Measurements from ENCODE around the gene AKAP13.
"Not testable (repeated sequence)": the region's sequence is repeated elsewhere in the genome, so short reads cannot be mapped to it uniquely, and the experiment has no call there.

Gene AKAP13

DNA sequence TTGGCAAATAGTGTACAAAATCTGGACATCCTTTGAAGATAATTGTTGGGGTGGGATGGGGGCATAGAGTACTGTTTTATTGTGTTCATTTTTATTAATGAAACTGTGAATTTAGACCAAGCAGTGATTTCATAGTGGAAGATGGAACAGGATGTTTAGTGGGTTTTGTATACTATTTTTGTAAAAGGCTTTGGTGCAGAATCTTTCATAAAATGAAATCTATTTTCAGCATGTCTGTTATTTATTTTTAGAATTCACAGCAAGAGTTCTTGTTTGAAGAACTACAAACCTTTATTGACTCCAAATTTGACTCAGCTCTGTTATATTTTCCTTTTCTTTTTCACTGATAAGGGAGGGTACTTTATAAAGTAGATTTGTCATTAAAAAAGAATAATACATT is 145.4 kb downstream of the AKAP13 start:
- ChIA-PET POLR2A (interaction anchor here (0.7 kb wide), 1 partner anchor 141 kb away, joined by 4 read pairs; no protein-coding TSS in a partner anchor), CTCF (interaction anchor here (0.5 kb wide), 1 partner anchor 22 kb away, joined by 3 read pairs; no protein-coding TSS in a partner anchor)
- TF ChIP-seq FOXA1 (IDR thresholded peaks at IDR 0.05) (no peak), CTBP1 (IDR thresholded peaks at IDR 0.05; ENCODE audit: borderline replicate concordance) (no peak), L3MBTL2 (conservative IDR thresholded peaks at IDR 0.05) (no peak), ZNF384 (IDR thresholded peaks at IDR 0.05) (no peak), TARDBP (IDR thresholded peaks at IDR 0.05) (no peak), FOXK2 (IDR thresholded peaks at IDR 0.05) (no peak), NFRKB (IDR thresholded peaks at IDR 0.05) (no peak), SP1 (IDR thresholded peaks at IDR 0.05) (no peak), LEF1 (IDR thresholded peaks at IDR 0.05; ENCODE audit: borderline replicate concordance) (no peak), FOXM1 (IDR thresholded peaks at IDR 0.05; ENCODE audit: borderline replicate concordance) (no peak)
- no peak for DNase-seq (ENCODE audit: extremely low spot score)

- ChIA-PET POLR2A (no interaction called here), CTCF (interaction anchor here (0.9 kb wide), 1 partner anchor 14 kb away, joined by 3 read pairs; no protein-coding TSS in a partner anchor)
- no peak for DNase-seq (ENCODE audit: extremely low spot score)
- no peak for TF ChIP-seq SP1 (IDR thresholded peaks at IDR 0.05)
- TF ChIP-seq SUZ12 (IDR thresholded peaks at IDR 0.05): no peak
- TF ChIP-seq BHLHE40 (IDR thresholded peaks at IDR 0.05; ENCODE audit: borderline replicate concordance): no peak
- TF ChIP-seq, protein P1, sequence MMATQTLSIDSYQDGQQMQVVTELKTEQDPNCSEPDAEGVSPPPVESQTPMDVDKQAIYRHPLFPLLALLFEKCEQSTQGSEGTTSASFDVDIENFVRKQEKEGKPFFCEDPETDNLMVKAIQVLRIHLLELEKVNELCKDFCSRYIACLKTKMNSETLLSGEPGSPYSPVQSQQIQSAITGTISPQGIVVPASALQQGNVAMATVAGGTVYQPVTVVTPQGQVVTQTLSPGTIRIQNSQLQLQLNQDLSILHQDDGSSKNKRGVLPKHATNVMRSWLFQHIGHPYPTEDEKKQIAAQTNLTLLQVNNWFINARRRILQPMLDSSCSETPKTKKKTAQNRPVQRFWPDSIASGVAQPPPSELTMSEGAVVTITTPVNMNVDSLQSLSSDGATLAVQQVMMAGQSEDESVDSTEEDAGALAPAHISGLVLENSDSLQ (IDR thresholded peaks at IDR 0.05): no peak
- no peak for TF ChIP-seq TARDBP (IDR thresholded peaks at IDR 0.05)
- no peak for TF ChIP-seq L3MBTL2 (conservative IDR thresholded peaks at IDR 0.05)
- TF ChIP-seq CTBP1 (IDR thresholded peaks at IDR 0.05; ENCODE audit: borderline replicate concordance): no peak
- no peak for TF ChIP-seq FOXK2 (IDR thresholded peaks at IDR 0.05)
- TF ChIP-seq LEF1 (IDR thresholded peaks at IDR 0.05; ENCODE audit: borderline replicate concordance): no peak
- no peak for TF ChIP-seq HDGF (IDR thresholded peaks at IDR 0.05; ENCODE audit: borderline replicate concordance)
These were observed 147.5 kb downstream of the AKAP13 start for GRCh38 chr15:85527895-85528294.

DNA sequence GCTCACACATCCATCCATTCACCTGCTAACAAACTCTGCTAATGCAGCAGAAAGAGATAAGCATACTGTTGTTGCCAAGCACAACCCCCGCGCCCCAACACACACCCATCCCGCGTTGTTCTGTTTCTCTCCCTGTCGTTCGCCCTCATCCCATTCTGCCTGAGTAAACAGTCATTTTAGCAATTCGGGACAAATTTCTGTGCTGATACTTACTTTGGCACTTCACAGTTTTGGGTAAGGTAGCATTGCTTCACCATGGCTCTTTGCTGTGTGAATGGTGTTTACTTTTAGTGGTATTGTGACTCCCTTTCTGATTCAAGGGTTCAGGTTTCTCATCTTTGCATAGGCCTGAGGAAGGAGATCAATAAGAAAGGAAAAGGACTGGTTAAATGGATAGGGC is 149.7 kb downstream of the AKAP13 start:
- CTCF ChIA-PET: interaction anchor here (0.6 kb wide), 1 partner anchor 234 kb away, joined by 6 read pairs; no protein-coding TSS in a partner anchor
- no peak for DNase-seq (ENCODE audit: extremely low spot score)
- POLR2A ChIA-PET: no interaction called here
- TF ChIP-seq L3MBTL2 (conservative IDR thresholded peaks at IDR 0.05) (no peak), HDGF (IDR thresholded peaks at IDR 0.05; ENCODE audit: borderline replicate concordance) (no peak), ARNT (IDR thresholded peaks at IDR 0.05) (no peak), FOXM1 (IDR thresholded peaks at IDR 0.05; ENCODE audit: borderline replicate concordance) (no peak), ELF4 (IDR thresholded peaks at IDR 0.05) (no peak), CTBP1 (IDR thresholded peaks at IDR 0.05; ENCODE audit: borderline replicate concordance) (no peak), ZNF384 (IDR thresholded peaks at IDR 0.05) (no peak), SUZ12 (IDR thresholded peaks at IDR 0.05) (no peak), TARDBP (IDR thresholded peaks at IDR 0.05) (no peak)
- TF ChIP-seq, protein P1 (IDR thresholded peaks at IDR 0.05): no peak

DNA sequence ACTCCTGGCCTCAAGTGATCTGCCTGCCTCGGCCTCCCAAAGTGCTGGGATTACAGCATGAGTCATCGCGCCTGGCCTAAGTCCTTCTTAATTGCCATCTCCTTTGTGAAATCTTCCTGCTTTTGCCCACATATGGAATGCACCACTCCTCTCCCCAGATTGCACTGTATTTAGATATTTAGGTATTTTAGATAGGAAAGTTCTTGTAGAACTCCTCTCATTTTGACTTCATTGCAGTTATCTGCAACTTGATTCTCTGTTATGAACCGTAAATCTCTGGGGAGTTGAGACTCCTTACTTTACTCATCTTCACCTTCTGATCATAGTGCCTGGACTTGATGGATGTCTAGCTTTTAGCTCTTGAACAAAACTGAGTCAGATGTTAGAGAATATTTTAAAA is 150.7 kb downstream of the AKAP13 start:
- TF ChIP-seq LEF1 (IDR thresholded peaks at IDR 0.05; ENCODE audit: borderline replicate concordance) (no peak), NFRKB (IDR thresholded peaks at IDR 0.05) (no peak), HDGF (IDR thresholded peaks at IDR 0.05; ENCODE audit: borderline replicate concordance) (no peak), BHLHE40 (IDR thresholded peaks at IDR 0.05; ENCODE audit: borderline replicate concordance) (no peak), TARDBP (IDR thresholded peaks at IDR 0.05) (no peak), FOXA1 (IDR thresholded peaks at IDR 0.05) (no peak), SUZ12 (IDR thresholded peaks at IDR 0.05) (no peak), ZNF384 (IDR thresholded peaks at IDR 0.05) (no peak), ARNT (IDR thresholded peaks at IDR 0.05) (no peak), FOXM1 (IDR thresholded peaks at IDR 0.05; ENCODE audit: borderline replicate concordance) (no peak), SP1 (IDR thresholded peaks at IDR 0.05) (no peak), CTBP1 (IDR thresholded peaks at IDR 0.05; ENCODE audit: borderline replicate concordance) (no peak), FOXK2 (IDR thresholded peaks at IDR 0.05) (no peak)
- ChIA-PET CTCF (no interaction called here), POLR2A (no interaction called here)
- no peak for DNase-seq (ENCODE audit: extremely low spot score)

GRCh38 chr15:85532689-85533088 is 152.3 kb downstream of the AKAP13 start:
- TF ChIP-seq NFRKB (IDR thresholded peaks at IDR 0.05) (no peak), ARNT (IDR thresholded peaks at IDR 0.05) (no peak), HDGF (IDR thresholded peaks at IDR 0.05; ENCODE audit: borderline replicate concordance) (no peak), CTBP1 (IDR thresholded peaks at IDR 0.05; ENCODE audit: borderline replicate concordance) (no peak), FOXA1 (IDR thresholded peaks at IDR 0.05) (no peak), FOXM1 (IDR thresholded peaks at IDR 0.05; ENCODE audit: borderline replicate concordance) (no peak), BHLHE40 (IDR thresholded peaks at IDR 0.05; ENCODE audit: borderline replicate concordance) (no peak), TARDBP (IDR thresholded peaks at IDR 0.05) (no peak), ELF4 (IDR thresholded peaks at IDR 0.05) (no peak), FOXK2 (IDR thresholded peaks at IDR 0.05) (no peak), ZNF384 (IDR thresholded peaks at IDR 0.05) (no peak), L3MBTL2 (conservative IDR thresholded peaks at IDR 0.05) (no peak), LEF1 (IDR thresholded peaks at IDR 0.05; ENCODE audit: borderline replicate concordance) (no peak), SP1 (IDR thresholded peaks at IDR 0.05) (no peak), SUZ12 (IDR thresholded peaks at IDR 0.05) (no peak)
- TF ChIP-seq, protein P1 (IDR thresholded peaks at IDR 0.05): no peak
- CTCF ChIA-PET: interaction anchor here (0.7 kb wide), 1 partner anchor 9 kb away, joined by 3 read pairs; no protein-coding TSS in a partner anchor
- POLR2A ChIA-PET: no interaction called here
- no peak for DNase-seq (ENCODE audit: extremely low spot score)

DNA sequence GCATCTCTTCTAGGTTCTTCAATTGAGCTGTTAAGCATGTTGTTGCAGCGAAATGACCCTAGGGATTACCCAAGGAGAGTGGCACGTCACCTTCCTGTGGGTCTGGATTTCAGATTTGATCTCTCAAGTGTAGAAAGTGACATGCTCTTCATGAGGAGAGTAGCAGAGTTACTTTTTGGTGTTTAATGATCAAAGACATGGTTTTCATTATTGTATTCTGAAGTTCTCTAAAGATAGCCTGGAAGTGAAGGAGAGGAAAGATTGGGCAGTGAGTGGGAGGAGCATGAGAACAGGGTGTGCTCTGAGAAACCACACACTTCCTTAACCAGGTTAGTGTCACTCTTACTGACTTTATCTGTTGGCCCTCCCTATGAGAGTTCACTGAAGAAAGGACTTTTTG is 153.6 kb downstream of the AKAP13 start:
- POLR2A ChIA-PET: no interaction called here
- no peak for DNase-seq (ENCODE audit: extremely low spot score)
- TF ChIP-seq SP1 (IDR thresholded peaks at IDR 0.05) (no peak), L3MBTL2 (conservative IDR thresholded peaks at IDR 0.05) (no peak)
- TF ChIP-seq, protein P1 (IDR thresholded peaks at IDR 0.05): no peak
- CTCF ChIA-PET: interaction anchor here (0.7 kb wide), 1 partner anchor 9 kb away, joined by 5 read pairs; no protein-coding TSS in a partner anchor

DNA sequence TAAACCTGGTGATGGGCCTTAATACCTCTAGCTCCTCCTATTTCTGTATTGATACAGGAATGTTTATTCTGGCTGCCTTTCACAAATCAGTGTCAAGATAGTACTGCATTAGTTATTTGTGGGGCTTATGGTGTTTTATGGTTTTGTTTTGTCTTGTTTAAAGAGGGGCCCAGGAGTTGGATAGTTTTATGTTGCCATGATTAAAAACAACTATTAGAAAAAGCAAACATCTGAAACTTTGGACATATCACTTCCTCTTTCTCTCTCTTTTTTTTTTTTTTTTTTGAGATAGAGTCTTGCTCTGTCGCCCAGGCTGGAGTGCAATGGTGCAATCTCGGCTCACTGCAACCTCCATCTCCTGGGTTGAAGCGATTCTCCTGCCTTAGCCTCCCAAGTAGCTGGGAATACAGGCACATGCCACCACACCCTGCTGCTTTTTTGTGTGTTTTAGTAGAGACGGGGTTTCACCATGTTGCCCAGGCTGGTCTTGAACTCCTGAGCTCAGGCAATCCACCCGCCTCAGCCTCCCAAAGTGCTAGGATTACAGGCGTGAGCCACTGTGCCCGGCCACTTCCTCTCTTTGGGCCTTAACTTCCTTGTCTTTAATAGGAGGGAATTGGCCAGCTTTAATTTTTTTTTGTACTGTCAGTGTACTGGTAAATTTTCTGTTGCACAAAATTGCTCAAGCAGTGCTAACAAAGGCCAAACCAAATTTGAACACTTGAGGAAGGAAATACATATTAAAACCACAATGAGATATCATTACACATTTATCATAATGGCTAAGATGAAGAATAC is 155.3 kb downstream of the AKAP13 start:
- CTCF ChIA-PET; POLR2A ChIA-PET; DNase-seq (ENCODE audit: extremely low spot score): not testable (repeated sequence)

Data from HEK293T (cell line).